ENCODE results near the gene F8. TPM values are rescaled to one million over a fixed set of nuclear protein-coding genes. Genes with fewer than 3 reads are reported as not detected.

The F8 gene
- total and polyA plus RNA-seq, 9 of the 15 experiments (the other 6 are each of a cell fraction or from before 2014, with no cell fraction given) = 0.41 to 3.8 (median 0.91) TPM

GRCh38 chrX:154819771-154820341, 202.7 kb downstream of the F8 start (continued):
- TF ChIP-seq, protein P1, sequence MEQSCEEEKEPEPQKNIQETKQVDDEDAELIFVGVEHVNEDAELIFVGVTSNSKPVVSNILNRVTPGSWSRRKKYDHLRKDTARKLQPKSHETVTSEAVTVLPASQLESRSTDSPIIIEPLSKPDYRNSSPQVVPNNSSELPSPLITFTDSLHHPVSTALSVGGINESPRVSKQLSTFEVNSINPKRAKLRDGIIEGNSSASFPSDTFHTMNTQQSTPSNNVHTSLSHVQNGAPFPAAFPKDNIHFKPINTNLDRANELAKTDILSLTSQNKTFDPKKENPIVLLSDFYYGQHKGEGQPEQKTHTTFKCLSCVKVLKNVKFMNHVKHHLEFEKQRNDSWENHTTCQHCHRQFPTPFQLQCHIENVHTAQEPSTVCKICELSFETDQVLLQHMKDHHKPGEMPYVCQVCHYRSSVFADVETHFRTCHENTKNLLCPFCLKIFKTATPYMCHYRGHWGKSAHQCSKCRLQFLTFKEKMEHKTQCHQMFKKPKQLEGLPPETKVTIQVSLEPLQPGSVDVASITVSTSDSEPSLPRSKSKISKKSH (CRISPR knock-in tag; IDR thresholded peaks at IDR 0.05) = no peak
- TF ChIP-seq TCF7 (IDR thresholded peaks at IDR 0.05; ENCODE audit: borderline replicate concordance) = no peak
- no peak for TF ChIP-seq SOX6 (IDR thresholded peaks at IDR 0.05)
- TF ChIP-seq DDX20 (tag; IDR thresholded peaks at IDR 0.05; ENCODE audit: low read depth) = 0 out of 2 replicates have a peak, but pooled peaks have one; percentile 7
- no peak for TF ChIP-seq NFATC3 (IDR thresholded peaks at IDR 0.05)
- no peak for TF ChIP-seq XRCC5 (IDR thresholded peaks at IDR 0.05; ENCODE audit: low read depth, low read length)
- peak; percentile 64 for TF ChIP-seq PKNOX1 (IDR thresholded peaks at IDR 0.05)
- no peak for TF ChIP-seq NR2C2 (CRISPR knock-in tag; IDR thresholded peaks at IDR 0.05)
- TF ChIP-seq NR2C2 (tag; IDR thresholded peaks at IDR 0.05) = peak; percentile 61
- TF ChIP-seq ZNF592 (IDR thresholded peaks at IDR 0.05) = 0 out of 2 replicates have a peak, but pooled peaks have one; percentile 30
- TF ChIP-seq CUX1 (CRISPR knock-in tag; IDR thresholded peaks at IDR 0.05) = 0 out of 2 replicates have a peak, but pooled peaks have one; percentile 40
- peak in 1 of 3 experiments; percentile 67 for TF ChIP-seq YY1 (IDR thresholded peaks at IDR 0.05; ENCODE audit: borderline replicate concordance in 1 of 3, control insufficient read depth in 1 of 3, extremely low read depth in 1 of 3, insufficient read depth in 3 of 3, insufficient read length in 1 of 3, insufficient replicate concordance in 2 of 3, low read depth in 1 of 3, low read length in 2 of 3)
- no peak for TF ChIP-seq ZC3H8 (IDR thresholded peaks at IDR 0.05)
- TF ChIP-seq ZNF766 (CRISPR knock-in tag; conservative IDR thresholded peaks at IDR 0.05) = 0 out of 2 replicates have a peak, but pooled peaks have one; percentile 32
- 0 out of 2 replicates have a peak, but pooled peaks have one; percentile 23 for TF ChIP-seq FOSL1 (tag; conservative IDR thresholded peaks at IDR 0.05)

Measured in K562 (cell line).